HL-60/S4 treated with phorbol 12-myristate 13-acetate at 8.2 ng/mL for 4 days and 3 days (cell line): ENCODE data around the gene KLRB1.
"Not testable (repeated sequence)": the region's sequence is repeated elsewhere in the genome, so short reads cannot be mapped to it uniquely, and the experiment has no call there.

Experiments
- in situ Hi-C: fragments of 300-500 bp; cut with MboI; formaldehyde crosslinking; loops from 2 replicates; pipeline ENCODE4 v1.15.0; 2022; ENCODE audit warnings: low sequenced_read_pairs

The KLRB1 gene

DNA sequence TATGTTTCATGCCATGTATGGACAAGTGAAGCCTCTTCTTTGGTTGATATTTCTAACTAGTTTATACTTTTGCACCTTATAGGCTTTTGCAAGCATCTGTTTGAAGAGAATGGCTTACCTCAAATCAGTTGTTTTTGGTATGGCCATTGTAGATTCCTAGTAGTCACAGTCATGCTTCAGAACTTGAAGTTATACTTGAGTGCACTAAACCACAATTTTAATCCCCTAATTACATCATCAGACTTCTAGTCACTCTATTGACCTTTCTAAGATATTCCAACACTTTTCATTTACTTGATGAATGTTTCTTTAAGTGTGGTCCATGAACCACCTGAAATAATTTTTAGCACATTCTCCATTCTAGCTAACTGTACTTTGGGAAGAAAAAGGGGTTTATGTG, 18.6 kb upstream of the KLRB1 start:
- in situ Hi-C loops = loop anchor here (25.0 kb wide), 1 partner anchor 111 kb away; the partner anchor contains the start of gene CLECL1

DNA sequence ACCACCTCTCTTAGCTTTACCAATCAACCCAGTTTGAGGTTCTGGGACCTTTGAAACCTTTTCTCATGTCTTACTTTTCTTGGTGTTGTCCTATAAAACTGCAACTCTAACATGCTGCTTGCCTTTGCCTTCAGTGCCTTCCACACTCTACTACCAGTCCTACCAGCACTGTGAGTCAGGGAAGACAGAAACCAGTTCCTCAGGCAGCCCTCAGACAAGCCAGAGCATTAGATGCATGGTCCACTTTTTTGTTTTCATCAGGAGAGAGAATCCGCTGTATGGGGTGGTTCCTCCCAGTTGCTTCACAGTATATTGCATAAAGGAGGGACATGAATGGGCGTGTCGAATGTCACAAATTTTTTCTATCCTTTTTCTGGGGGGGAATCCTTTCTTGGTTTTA, 17.3 kb upstream of the KLRB1 start:
- in situ Hi-C loops = loop anchor here (25.0 kb wide), 1 partner anchor 112 kb away; the partner anchor contains the start of gene CLECL1

DNA sequence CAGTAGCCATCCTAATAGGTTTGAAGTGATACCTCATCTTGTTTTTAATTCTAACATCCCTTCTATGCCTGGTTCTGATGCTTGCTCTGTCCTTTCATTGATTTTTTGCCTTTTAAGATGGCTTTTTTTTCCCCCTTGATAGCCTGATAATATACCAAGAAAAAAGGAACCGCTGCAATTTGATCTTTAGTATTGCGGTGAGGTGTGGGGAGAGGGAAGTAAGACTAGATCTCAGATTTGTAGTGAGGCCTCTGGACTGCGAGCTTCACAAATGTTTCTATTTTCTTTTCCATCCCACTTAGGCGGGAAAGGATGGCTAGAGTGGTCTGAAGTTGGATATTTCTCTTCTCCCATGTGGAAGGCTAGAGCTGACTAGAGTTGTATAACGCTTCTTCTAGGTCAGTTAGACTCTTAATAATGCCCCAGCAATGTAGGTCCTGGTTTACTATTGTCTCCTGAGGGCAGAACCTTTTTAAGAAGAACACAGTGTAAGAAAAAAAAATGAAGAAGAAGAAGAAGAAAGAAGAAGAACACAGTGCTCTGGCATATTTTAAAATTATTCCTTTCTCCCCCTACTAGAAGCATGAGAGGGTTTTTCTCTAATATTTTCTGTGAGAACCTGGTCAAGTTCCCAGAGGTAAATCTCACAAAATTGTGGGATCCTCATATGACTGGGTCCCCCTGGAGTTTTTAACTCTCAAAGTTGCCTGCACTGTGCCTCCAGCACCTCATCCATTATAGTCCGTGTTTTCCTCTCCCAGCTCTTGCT, 11.9 kb upstream of the KLRB1 start:
- in situ Hi-C loops = no loop called here

DNA sequence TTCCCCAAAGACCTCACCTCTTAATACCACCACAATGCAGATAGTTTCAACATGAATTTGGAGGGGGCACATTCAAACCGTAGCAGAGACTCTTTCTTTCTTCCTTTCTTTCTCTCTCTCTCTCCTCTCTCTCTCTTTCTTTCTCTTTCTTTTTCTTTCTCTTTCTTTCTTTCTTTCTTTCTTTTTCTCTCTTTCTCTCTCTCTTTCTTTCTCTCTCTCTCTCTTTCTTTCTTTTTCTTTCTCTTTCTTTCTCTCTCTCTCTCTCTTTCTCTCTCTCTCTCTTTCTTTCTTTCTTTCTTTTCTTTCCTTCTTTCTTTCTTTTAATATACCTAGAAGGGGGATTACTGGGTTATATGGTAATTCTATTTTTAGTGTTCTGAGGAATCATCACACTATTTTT, 11.2 kb upstream of the KLRB1 start:
- in situ Hi-C loops = not testable (repeated sequence)

DNA sequence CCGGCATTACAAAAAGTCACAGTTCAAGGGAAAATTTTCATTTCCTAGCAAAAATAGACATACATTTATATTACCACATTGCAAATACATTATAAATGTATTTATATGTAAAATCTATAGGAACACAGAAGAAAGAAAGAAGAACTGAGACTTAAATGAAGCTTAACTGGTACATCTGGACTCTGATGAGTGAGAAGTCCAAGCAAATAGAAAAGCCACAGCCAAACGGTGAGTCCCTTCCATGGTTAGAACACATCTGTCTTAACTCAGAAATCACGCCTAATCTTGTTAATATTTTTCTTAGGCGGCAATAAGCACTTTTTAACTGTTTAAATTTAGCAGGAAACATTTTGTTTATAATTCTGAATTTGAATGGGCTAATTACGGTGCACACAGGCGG, 9.4 kb upstream of the KLRB1 start:
- in situ Hi-C loops = no loop called here

DNA sequence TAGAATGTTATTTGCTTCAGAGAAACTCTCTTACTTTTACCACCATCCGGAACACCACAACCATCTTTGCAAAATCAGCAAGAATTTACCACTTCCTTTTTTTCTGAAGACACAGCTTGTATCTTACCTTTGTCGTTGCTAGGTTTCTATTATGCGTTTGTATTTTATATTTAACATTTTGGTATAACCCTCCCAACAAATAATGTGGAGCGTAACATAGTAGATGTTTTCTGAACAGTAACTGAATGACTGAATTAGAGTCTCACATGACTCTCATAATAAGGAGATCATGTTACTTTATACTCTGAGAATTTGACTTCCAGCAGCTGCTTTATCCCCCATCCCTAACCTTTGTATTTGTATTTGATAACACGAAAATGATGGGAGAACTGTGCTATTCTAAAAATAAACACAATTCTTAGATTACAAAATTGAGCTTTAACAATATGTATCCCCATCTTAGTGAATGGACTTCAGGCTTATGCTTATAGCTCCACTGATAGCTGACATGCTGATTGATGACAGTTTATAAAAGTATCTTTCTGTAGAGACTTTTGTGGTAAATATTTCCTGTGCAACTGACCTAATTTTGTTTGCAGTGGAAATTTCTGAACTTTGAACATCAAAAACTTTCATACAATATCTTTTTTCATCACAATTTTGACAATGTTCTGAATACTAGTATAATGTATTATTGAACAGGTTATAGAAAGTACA, 7.9 kb upstream of the KLRB1 start:
- in situ Hi-C loops = no loop called here

DNA sequence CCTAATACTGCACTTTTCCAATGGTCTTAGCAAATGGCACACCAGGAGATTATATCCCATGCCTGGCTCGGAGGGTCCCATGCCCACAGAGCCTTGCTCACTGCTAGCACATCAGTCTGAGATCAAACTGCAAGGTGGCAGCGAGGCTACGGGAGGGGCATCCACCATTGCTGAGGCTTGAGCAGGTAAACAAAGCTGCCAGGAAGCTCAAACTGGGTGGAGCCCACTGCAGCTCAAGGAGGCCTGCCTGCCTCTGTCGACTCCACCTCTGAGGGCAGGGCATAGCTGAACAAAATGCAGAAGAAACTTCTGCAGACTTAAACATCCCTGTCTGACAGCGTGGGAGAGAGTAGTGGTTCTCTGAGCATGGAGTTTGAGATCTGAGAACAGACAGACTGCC, 2.9 kb upstream of the KLRB1 start:
- in situ Hi-C loops = not testable (repeated sequence)

DNA sequence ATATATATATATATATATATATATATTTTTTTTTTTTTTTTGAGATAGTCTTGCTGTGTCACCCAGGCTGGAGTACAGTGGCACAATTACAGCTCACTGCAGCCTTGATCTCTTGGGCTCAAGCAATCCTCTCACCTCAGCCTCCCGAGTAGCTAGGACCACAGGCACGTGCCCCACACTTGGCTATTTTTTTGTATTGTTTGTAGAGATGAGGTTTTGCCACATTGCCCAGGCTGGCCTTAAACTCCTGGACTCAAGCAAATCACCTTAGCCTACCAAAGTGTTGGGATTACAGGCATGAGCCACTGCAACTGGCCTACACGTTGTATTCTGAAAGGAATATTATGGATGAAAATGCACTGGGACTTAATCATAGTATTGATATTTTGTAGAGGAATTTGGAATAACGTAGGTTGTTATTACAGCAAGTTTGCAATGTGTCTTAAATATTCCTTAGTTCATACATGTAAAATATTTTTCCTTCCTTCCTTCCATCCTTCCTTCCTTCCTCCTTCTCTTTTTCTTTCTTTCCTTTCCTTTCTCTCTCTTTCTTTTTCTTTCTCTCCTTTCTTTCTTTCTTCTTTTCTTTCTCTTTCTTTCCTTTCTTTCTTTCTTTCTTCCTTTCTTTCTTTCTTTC, 862 bp downstream of the KLRB1 start:
- in situ Hi-C loops = no loop called here

DNA sequence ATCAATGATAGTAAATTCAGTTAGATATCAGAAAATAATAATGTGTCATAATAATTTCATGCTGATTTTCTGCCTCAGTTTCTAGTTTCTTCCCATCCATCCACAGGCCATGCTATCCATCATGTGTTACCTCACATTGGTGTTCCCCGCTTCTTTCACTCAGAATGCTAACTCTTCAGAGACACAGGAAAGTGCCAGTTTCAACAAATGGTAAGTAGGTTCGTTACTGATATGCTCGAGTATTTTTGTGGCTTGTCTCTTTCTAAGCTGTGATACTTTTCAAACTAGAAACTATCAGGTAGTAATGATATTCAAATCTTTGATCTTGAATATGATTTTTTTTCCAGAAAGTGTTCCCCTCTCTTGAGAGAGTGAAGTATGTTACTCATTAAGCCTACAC, 1.5 kb downstream of the KLRB1 start:
- in situ Hi-C loops = no loop called here

DNA sequence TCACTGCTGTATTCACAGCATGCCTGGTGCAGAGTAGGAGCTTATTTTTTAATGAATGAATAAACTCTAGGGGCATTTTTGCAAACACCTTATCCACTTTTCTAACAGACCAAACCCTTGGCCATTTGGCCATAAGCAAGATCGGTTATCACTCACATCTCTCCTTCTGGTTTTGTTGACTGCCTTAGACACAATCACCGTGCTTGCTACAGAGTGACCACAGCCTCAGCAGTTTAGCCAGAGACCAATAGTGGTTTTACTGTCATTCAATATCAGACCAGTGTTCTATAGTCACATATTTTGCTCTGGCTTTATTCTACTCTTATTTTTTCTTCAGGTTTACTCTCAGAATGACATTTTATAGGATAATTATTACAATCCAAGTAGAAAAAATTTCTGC, 2.2 kb downstream of the KLRB1 start:
- in situ Hi-C loops = no loop called here

DNA sequence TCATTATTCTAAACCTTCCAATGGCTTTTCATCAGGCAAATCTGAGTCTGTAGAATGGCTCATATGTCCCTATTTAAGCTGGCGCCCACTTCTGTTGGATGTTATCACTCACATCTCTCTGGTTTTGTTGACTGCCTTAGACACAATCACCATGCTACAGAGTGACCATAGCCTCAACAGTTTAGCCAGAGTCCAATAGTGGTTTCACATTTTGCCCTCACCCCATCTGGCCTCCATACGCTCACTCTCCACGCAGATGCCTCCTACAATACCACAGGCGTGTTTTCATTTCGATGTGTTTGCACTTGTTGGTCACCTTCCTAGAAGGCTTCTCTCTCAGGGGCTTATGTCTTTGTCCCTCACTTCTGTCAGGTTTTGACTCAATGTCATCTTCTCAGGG, 3.4 kb downstream of the KLRB1 start:
- in situ Hi-C loops = no loop called here

DNA sequence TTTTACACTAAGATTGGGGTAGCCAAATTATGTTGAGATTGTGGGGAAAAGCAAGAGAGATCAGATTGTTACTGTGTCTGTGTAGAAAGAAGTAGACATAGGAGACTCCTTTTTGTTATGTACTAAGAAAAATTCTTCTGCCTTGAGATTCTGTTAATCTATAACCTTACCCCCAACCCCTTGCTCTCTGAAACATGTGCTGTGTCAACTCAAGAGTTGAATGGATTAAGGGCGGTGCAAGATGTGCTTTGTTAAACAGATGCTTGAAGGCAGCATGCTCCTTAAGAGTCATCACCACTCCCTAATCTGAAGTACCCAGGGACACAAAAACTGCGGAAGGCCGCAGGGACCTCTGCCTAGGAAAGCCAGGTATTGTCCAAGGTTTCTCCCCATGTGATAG, 7.3 kb downstream of the KLRB1 start:
- in situ Hi-C loops = not testable (repeated sequence)

DNA sequence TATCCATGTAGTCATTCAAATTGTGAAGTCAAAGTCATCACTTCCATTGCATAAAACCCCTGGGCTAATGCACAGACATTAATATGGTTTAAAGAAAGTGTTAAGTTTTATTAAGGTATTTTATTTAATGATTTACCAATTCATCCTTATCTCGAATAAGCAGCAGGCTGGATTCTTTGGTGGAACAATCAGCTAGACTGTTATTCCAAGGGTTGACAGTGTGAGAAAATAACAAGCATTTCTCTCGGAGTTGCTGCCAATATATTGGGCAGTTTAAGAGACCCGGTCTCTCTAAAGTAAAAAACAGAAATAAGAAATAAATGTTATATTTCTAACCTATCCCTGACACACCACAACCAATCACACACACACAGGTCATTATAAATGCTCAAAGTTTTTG, 9.4 kb downstream of the KLRB1 start:
- in situ Hi-C loops = no loop called here

DNA sequence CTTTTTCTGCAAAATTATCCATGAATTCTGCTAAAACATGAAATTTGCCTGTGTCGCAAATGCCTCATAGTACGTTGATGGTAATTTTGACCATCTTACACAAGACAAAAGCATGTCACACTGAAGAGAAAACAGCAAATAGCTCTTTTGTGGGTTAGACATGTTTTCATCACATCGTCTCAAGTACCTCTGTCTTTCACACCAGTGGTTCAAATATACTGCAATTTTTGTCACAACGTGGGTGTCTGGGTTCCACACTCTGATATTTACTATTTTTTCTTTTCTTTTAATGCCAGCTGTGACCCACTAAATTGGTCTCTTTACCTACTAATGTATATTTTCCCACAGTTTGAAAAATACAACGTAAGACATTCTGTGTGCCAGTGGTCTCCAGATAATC, 10.4 kb downstream of the KLRB1 start:
- in situ Hi-C loops = no loop called here

DNA sequence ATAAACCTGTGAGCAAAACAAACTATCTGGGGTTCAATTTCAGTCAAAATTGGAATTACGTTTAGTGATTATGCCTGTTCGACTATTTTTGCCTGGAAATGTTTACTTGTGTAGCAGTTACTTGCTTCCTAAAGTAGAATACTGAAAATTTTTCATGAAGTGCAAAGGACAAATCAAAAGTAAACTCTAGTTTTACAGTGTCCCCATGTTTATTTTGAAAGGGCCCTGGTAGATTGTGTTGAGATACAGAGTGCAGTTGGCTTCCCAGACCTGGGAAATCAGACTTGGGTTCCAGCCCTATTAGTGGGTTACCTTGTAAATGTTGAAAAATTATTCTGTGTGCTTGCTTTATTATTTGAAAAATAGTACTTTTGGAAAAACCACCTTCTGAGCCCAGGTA, 17.3 kb downstream of the KLRB1 start:
- in situ Hi-C loops = no loop called here

DNA sequence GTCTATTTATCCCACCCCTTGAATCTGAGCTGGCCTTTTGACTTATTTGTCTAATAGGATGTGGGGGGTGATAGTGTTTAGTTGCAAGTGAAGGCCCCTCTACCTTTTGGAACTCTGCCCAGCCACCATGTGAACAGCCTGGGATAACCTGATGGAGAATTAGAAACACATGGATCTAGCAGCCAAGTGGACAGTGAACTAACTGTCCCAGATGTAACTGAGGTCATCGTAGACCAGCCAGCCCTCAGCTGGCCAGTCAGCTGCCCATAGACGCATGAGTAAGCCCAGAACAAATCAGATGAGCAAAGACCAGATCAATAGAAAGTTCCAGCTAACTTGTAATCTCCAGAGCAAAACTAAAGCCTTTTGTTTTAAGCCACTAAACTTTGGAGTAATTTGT, 19.0 kb downstream of the KLRB1 start:
- in situ Hi-C loops = no loop called here

DNA sequence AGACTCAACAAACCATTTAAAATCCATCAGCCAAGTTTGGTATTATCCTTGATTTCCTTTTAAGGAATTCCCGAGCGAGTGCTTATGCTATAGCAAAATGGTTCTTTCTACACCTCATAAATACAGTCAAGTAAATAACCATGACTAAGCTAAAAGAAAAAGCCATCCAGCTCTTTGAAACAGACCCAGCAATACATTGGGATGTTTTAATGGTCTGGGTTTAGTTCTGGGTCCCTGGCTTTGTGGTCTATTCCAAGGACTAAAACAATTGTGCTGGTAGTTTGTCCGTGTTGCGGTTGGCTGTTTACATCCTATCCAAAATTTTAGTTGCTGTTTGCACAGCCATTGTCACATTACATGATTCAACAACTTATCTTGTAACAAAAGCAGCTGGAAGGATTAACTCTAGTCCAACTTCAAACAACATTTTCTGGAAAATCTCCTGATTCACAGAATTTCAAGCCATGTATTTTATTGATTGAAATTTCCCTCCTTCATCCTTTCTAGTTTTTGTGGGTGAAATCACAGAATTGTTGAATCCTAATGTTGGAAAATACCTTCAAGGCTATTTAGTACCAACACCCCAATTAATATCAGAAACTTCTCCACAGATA, 19.6 kb downstream of the KLRB1 start:
- in situ Hi-C loops = no loop called here

DNA sequence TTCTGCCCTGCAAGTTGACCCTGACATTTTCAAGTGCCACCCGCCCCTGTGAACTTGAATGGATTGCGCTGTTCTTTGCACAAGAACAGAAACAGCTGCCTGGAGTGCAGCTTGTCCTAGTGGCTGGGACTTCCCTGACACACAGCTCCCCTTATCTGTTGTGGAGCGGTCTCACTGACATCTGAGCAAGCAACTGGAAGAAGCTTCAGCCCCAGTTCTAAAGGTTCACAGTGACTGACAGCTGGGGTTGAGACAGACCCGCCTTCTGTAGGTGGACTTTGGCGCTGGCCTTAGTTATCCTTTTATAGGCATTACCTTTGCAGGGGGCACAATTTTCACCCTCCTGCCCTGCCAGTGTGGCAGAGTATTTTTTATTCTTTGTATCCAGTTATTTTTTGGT, 30.0 kb downstream of the KLRB1 start:
- in situ Hi-C loops = not testable (repeated sequence)

DNA sequence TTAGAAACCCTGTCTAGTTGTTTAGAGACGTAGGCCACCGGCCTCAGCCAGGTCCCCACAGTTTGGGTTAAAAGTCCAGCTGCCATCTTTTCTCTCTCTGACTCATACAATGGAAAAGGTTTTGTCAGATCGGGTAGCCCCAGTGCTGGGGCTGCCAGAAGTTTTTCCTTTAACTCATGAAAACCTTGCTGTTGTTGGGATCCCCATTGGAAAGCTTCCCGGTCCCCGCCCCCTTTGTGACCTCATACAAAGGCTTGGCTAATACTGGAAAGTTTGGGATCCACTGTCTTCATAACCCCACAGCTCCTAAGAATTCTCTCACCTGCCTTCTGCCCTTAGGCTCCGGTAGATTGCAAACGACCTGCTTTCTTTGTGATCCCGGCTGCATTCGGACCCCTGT, 40.6 kb downstream of the KLRB1 start:
- in situ Hi-C loops = not testable (repeated sequence)

DNA sequence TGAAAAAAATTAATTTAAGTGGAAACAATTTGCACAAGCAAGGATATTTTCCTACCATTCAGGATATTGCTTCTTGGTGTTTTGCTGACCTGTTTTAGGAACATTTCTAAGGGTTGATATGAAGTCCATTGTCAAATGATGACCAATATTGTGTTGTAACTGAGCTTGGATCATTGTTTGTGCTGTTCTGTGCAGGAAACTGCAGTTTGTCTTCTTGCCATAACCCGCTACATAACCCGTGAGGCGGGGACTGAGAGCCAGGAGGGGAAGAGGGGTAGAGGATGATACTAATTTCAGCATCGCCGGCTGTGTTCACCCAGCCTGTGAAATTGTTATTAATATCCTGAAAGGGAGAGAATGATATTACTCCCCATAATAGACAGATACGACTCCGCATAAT, 41.6 kb downstream of the KLRB1 start:
- in situ Hi-C loops = not testable (repeated sequence)

DNA sequence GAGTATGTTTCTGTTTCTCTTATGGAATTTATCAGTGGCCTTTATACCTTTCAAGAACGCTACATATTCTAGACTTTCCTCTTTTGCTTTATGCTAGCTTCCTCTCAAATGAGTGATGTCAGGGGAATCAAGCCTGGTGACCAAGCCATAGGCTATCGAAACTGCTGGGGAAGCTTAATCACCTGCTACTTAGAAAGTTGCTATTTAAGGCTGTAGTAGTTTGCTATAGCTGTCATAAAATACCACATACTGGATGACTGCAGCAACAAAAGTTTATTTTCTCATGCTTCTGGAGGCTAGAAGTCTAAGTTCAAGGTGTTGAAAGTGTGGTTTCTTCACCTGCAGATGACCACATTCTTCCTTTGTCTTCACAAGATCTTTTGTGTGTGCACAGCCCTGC, 43.3 kb downstream of the KLRB1 start:
- in situ Hi-C loops = not testable (repeated sequence)
